Small intestine (tissue), 7 donors: Measurements from ENCODE around the gene PSMB5. TPM values are rescaled to one million over a fixed set of nuclear protein-coding genes. Genes with fewer than 3 reads are reported as not detected.

Source experiments
- DNase-seq, 2 donors: peaks; one replicate each; pipeline versions ENCODE4 v3.0.0 to v3.0.0-alpha.2; 2013
- FAIRE-seq: peaks from 2 replicates; lab custom pipeline; 2012; peaks lifted over from hg19 to GRCh38; lab: Jason Lieb, UNC
- H3K27ac ChIP-seq, 3 donors: one replicate each; pipeline ENCODE4 v1.5.1; 2013; ENCODE audit warnings: low read length in 2 of 3, mild to moderate bottlenecking in 2 of 3, control low read depth in 1 of 3, inconsistent platforms in 1 of 3, low read depth in 1 of 3, moderate library complexity in 1 of 3
- H3K27me3 ChIP-seq, 3 donors: one replicate each; pipeline ENCODE4 v1.6.1; 2013; ENCODE audit warnings: low read length in 3 of 3, inconsistent platforms in 1 of 3; ENCODE audit not compliant: control insufficient read depth in 3 of 3, insufficient read depth in 3 of 3
- H3K36me3 ChIP-seq, 3 donors: one replicate each; pipeline ENCODE4 v1.6.1; 2013; ENCODE audit warnings: low read length in 3 of 3, inconsistent platforms in 1 of 3, low read depth in 1 of 3, mild to moderate bottlenecking in 1 of 3, moderate library complexity in 1 of 3; ENCODE audit not compliant: control insufficient read depth in 3 of 3, insufficient read depth in 2 of 3
- H3K4me1 ChIP-seq, 3 donors: one replicate each; pipeline ENCODE4 v1.6.1; 2013; ENCODE audit warnings: low read length in 2 of 3, inconsistent platforms in 1 of 3, low read depth in 1 of 3, mild to moderate bottlenecking in 1 of 3, moderate library complexity in 1 of 3; ENCODE audit not compliant: control insufficient read depth in 3 of 3, insufficient read depth in 2 of 3
- H3K4me3 ChIP-seq, 3 donors: one replicate each; pipeline ENCODE4 v1.5.1; 2013; ENCODE audit warnings: low read length in 3 of 3, control low read depth in 1 of 3, inconsistent platforms in 1 of 3, low read depth in 1 of 3, mild to moderate bottlenecking in 1 of 3, moderate library complexity in 1 of 3
- H3K9me3 ChIP-seq, 2 donors: one replicate each; pipeline ENCODE4 v1.6.1; 2013; ENCODE audit warnings: low read depth in 1 of 2, low read length in 1 of 2; ENCODE audit not compliant: control insufficient read depth in 2 of 2, insufficient read depth in 1 of 2
- WGBS, 3 donors: extraction: QIAGEN DNeasy Blood & Tissue Kit; methylation state at CpG; one replicate each; pipeline ENCODE4 v1.1.7; 2013; 5-methylcytosine and 5-hydroxymethylcytosine counted together
- polyA plus RNA-seq, 4 donors: library from polyadenylated mRNA; stranded (reverse) in 3 of 4; unstranded in 1 of 4; fragments of 200-250 nt in 3 of 4; fragments of 120-200 nt in 1 of 4; gene quantifications; one replicate each; pipeline versions ENCODE4 v1.2.1 to v1.2.3, GENCODE V29; 2013
- donor health status: healthy with polysubstance abuse.
- donor health status: control.
- donor health status: control.
- donor health status: Bipolar disorder and iron deficiency.
- donor health status: healthy.

PSMB5 gene
- polyA plus RNA-seq, 4 donors, result 84.0 to 166 (median 92.8) TPM

DNA sequence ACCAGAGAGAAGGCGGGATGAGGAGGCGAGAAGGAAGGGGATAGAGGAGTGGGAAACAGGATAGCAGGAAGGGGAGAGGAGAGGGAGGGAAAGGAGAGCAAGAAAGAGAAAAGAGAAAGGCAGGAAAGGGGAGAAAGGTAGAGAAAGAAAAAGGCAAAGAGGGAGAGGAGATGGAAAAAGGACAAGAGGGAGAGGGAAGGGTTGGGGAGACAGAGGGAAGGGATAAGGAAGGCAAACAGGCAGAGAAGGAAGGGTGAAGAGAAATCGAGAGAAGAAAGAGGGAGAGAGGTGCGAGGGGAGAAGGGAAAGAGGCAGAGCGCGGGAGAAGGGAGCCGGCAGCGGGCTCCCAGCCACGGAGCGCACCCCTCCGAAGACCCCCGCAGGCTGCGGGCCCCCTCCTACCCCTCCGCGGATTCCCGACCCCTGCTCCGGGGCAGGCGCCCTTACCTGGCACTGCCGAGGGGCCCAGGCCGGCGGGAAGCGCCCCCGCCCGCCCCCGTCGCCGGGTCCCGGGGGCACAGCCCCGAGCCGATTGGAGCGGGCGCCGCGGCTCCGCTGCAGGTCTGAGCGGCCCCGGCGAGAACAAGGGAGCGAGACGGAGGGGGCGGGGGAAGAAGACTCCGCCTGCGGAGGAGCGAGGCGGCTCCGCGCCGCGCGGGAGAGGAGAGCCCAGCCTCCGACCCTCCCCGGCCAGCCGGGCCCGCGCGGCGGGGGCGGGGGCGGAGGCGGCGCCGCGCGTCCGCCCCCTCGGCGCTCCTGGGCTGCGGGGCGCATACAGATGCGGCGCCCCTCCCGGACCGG lies 22.5 kb upstream of the PSMB5 start, which contains the start of gene CDH24:
TSS of gene CDH24 (minus strand) at position 565 of the 801 bp plus-strand sequence. CDS start 1,787 bp downstream, outside the sequence.
- 1 to 2% (median 2%) methylated on average over 38 to 73 of the region's 73 CpGs for WGBS, 3 donors
- Histone ChIP-seq H3K4me3 (peak within 1 kb of the TSS; percentile 54 to 76 (median 56)), H3K9me3 (no peaks in the 10 kb centered on the region), H3K4me1 (peaks cover 0 to 13% (median 2%) of the 10 kb centered on the region in 3 donors), H3K27me3 (no peaks in the 10 kb centered on the region), H3K36me3 (peaks cover 8 to 48% (median 19%) of the 10 kb centered on the region in 3 donors), H3K27ac (peak within 1 kb of the TSS in 2 of 3 donors; percentile 40 to 44)
- FAIRE-seq (no peak), DNase-seq (peak; percentile 66 to 87)

DNA sequence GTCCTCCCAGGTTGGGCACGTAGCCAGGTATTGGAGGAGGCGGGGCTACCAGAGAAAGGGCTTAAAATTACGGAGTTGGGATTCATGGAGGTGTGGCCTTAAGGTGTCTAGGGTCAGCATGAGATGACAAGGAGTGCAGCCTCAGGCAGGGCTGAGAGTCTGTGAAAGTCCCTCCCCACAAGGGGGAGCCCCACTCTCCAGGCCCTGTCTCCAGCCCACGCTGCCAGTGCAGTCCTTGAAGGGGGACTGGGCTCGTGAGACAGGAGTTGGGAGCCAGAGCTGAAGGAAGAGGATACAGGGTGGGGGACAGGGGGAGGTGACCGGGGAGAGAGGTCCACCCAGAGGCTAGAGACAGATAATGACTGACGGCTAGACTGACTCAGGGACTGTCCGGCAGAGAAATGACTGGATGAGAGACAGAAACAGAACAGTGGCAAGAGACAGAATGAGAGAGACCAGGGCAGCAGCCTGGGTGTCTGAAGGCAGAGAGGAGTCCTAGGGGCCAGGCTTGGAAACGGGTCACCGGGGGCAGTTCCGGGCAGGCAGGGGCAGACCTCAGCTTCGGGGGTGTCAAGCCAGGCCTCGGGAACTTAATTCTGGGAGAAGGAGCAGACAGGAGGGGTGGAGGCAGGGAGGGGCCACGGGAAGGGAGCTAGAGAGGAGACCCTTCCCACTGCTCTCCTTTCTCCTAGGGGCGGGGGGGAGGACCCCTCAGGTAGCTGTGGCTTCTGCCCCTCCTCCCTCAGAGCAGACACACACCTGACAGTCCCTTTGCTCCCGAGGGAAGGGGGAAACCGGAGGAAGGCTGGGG lies 21.6 kb upstream of the PSMB5 start:
- Histone ChIP-seq H3K4me1 (peaks cover 0 to 13% (median 2%) of the 10 kb centered on the region in 3 donors), H3K36me3 (peaks cover 4 to 41% (median 16%) of the 10 kb centered on the region in 3 donors), H3K9me3 (no peaks in the 10 kb centered on the region), H3K4me3 (peak overlapping the region in 2 of 3 donors; percentile 54 to 76), H3K27ac (no peak overlapping the region), H3K27me3 (no peaks in the 10 kb centered on the region)
- FAIRE-seq, result no peak
- WGBS, 3 donors, result 6 to 8% (median 8%) methylated on average over 17 of the region's 17 CpGs
- DNase-seq, result peak; percentile 73 to 86

DNA sequence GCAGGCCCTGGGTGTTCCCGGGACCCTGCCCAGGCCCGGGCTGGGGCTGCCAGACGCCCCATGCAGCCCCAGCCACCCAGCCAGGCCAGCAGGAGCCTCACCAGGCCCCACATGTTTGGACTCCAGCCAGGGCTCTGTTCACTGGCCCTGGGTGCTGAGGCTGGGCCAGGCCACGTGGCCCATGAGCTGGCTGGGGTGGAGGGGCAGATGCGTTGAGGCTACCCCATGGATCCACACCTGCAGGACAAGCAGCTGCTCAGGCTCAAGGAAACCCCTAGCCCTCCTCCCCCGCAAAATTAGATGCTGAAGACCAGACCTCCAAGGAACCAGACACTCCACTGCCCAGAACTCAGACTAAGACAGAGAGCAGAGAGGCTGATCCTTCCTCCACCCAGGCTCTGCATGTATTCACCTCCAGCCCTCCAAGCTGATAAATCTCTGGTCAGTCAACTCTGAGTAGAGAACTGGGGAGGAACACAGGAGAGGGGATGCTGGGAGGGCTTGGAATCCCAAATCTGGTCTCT lies 21.0 kb upstream of the PSMB5 start:
- peaks cover 0 to 13% (median 2%) of the 10 kb centered on the region in 3 donors for H3K4me1 ChIP-seq
- no peaks in the 10 kb centered on the region for H3K9me3 ChIP-seq
- no peaks in the 10 kb centered on the region for H3K27me3 ChIP-seq
- no peak overlapping the region for H3K27ac ChIP-seq
- peaks cover 2 to 34% (median 10%) of the 10 kb centered on the region in 3 donors for H3K36me3 ChIP-seq
- H3K4me3 ChIP-seq, result no peak overlapping the region
- WGBS, 3 donors, result 60 to 79% (median 65%) methylated on average over 6 of the region's 6 CpGs
- FAIRE-seq (no peak), DNase-seq (no peak)

DNA sequence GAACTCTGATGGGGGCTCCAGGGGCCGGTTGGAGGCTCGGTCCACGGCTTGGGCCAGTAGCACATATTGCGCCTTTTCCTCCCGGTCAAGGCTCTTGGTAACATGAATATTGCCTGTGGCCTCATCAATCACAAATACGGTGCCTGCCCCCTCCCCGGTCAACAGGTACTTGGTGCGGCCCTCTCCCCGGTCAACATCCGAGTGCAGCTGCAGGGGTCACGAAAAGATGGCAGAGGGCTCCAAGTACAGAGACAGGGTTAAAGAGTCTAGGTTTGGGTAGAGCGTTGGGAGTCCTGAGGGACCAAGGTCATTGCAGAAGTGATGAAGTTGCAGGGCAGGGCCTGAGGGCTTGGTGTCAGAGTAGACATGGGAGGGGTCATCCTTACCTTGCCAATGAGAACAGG lies 20.4 kb upstream of the PSMB5 start:
- peaks cover 0 to 29% (median 7%) of the 10 kb centered on the region in 3 donors for H3K36me3 ChIP-seq
- H3K4me1 ChIP-seq, result peaks cover 0 to 13% (median 2%) of the 10 kb centered on the region in 3 donors
- H3K9me3 ChIP-seq, result no peaks in the 10 kb centered on the region
- H3K27me3 ChIP-seq, result no peaks in the 10 kb centered on the region
- no peak for DNase-seq
- FAIRE-seq, result no peak
- no peak overlapping the region for H3K4me3 ChIP-seq
- WGBS, 3 donors, result 96 to 97% (median 96%) methylated on average over 12 of the region's 12 CpGs
- no peak overlapping the region for H3K27ac ChIP-seq

DNA sequence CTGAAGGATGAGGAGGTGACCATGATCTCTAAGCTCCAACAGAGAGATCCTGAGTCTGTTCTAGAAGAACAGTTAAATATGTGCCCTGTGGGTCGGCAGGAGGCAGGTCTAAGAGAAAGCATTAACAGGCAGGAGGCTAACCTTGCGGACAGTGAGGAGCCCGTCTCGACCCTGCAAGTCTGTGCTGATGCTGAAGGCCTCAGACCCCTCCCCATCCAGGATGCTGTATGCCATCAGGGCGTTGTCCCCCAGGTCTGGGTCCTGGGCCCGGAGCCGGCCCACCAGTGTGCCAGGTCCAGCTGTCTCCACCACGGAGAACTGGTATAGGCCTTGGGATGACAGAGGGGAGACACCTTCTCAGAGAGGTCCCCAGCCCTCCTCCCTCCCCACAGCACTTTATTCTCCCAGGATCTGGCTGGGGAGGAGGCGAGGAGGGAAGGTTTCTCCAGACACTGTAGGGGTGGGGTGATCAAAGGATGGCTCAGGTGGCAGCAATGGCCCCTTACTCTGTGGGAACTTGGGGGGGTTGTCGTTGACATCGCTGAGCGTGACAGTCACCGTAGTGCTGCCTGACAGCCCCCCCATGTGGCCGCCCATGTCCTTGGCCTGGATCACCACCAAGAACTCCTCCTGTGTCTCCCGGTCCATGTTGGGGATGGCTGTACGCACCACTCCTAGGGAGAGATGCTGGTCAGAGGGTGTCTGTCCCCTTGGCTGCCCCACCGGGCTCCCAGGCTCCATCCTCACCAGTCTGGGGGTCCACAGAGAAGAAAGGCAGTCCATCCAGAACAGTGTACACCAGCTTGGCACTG lies 19.5 kb upstream of the PSMB5 start:
- DNase-seq, result no peak
- H3K27me3 ChIP-seq, result no peaks in the 10 kb centered on the region
- 78 to 84% (median 80%) methylated on average over 17 of the region's 17 CpGs for WGBS, 3 donors
- H3K9me3 ChIP-seq, result no peaks in the 10 kb centered on the region
- peaks cover 0 to 25% (median 6%) of the 10 kb centered on the region in 3 donors for H3K36me3 ChIP-seq
- peaks cover 0 to 13% (median 2%) of the 10 kb centered on the region in 3 donors for H3K4me1 ChIP-seq
- no peak overlapping the region for H3K4me3 ChIP-seq
- no peak overlapping the region for H3K27ac ChIP-seq
- FAIRE-seq, result no peak

DNA sequence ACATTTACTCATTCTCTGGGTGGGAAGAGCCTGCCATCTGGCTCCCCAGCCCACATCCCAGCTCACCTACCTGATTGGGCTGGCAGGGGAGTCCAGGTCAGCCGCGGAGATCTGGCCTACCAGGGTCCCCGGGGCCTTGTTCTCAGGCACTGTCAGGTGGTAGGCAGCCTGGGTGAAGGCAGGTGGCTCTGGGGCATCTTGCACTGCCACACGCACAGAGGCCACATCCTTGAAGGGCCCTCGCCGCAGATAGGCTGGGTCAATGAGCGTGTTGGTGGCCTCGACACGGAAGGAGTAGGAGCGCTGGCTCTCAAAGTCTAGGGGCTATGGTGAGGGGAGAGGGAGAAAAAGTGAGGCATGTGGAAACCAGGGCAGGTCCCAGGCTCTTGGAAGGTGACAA lies 18.7 kb upstream of the PSMB5 start:
- no peaks in the 10 kb centered on the region for H3K27me3 ChIP-seq
- H3K4me1 ChIP-seq, result peaks cover 0 to 13% (median 2%) of the 10 kb centered on the region in 3 donors
- no peaks in the 10 kb centered on the region for H3K9me3 ChIP-seq
- peaks cover 0 to 19% (median 0%) of the 10 kb centered on the region in 3 donors for H3K36me3 ChIP-seq
- FAIRE-seq, result no peak
- no peak overlapping the region for H3K27ac ChIP-seq
- no peak for DNase-seq
- H3K4me3 ChIP-seq, result no peak overlapping the region
- 93 to 98% (median 96%) methylated on average over 10 of the region's 10 CpGs for WGBS, 3 donors

DNA sequence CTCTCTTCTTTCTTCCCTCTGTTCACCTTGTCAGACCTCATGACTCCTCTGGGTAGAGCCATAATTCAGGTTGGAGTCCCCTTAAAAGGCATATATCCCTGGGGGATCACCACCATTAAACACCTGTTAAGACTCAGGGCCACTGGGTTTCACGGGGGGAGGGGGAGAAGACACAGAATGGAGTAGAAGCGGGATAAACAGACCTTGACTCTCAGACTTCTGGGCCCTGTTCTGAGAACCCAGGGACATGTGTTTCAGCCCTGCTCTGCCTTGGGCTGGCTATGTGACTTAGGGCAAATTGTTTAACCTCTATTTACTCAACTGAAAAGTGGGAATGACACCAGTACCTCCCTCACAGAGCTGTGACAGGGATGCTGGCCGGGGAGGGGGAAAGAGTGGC lies 18.0 kb upstream of the PSMB5 start:
- H3K27ac ChIP-seq, result no peak overlapping the region
- H3K9me3 ChIP-seq, result no peaks in the 10 kb centered on the region
- no peak for DNase-seq
- FAIRE-seq, result no peak
- no peak overlapping the region for H3K4me3 ChIP-seq
- 81 to 86% (median 83%) methylated on average over 3 of the region's 3 CpGs for WGBS, 3 donors
- H3K36me3 ChIP-seq, result peaks cover 0 to 17% (median 0%) of the 10 kb centered on the region in 3 donors
- no peaks in the 10 kb centered on the region for H3K27me3 ChIP-seq
- H3K4me1 ChIP-seq, result peaks cover 0 to 10% (median 2%) of the 10 kb centered on the region in 3 donors
